ENCODE data around the gene GH2. TPM values are rescaled to one million over a fixed set of nuclear protein-coding genes. Genes with fewer than 3 reads are reported as not detected.

Gene GH2
- total RNA-seq, 2 donors from 2014 or later, result not detected

- intact Hi-C loops (cut with DNase I), result no loop called here
Observed at GRCh38 chr17:63842173-63842539, 39.6 kb downstream of the GH2 start.

GRCh38 chr17:63841350-63842172 lies 40.2 kb downstream of the GH2 start:
- Histone ChIP-seq H3K9ac (ENCODE audit: low read depth in 2 of 2, low read length in 2 of 2) (peak overlapping the region; percentile 98 to 99), H3K4me3 (peak overlapping the region; percentile 93), H3K4me1 (peaks cover 19% of the 10 kb centered on the region), H3K27ac (peak overlapping the region; percentile 92), H3K36me3 (no peaks in the 10 kb centered on the region), H3K27me3 (no peaks in the 10 kb centered on the region), H3K9me3 (no peaks in the 10 kb centered on the region)
- TF ChIP-seq, protein P1, sequence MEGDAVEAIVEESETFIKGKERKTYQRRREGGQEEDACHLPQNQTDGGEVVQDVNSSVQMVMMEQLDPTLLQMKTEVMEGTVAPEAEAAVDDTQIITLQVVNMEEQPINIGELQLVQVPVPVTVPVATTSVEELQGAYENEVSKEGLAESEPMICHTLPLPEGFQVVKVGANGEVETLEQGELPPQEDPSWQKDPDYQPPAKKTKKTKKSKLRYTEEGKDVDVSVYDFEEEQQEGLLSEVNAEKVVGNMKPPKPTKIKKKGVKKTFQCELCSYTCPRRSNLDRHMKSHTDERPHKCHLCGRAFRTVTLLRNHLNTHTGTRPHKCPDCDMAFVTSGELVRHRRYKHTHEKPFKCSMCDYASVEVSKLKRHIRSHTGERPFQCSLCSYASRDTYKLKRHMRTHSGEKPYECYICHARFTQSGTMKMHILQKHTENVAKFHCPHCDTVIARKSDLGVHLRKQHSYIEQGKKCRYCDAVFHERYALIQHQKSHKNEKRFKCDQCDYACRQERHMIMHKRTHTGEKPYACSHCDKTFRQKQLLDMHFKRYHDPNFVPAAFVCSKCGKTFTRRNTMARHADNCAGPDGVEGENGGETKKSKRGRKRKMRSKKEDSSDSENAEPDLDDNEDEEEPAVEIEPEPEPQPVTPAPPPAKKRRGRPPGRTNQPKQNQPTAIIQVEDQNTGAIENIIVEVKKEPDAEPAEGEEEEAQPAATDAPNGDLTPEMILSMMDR (IDR thresholded peaks at IDR 0.05), result no peak
- peak; percentile 70 for DNase-seq
- intact Hi-C loops (cut with DNase I), result no loop called here

More at GRCh38 chr17:63842173-63842539, 39.6 kb downstream of the GH2 start:
- Histone ChIP-seq H3K9me3 (no peaks in the 10 kb centered on the region), H3K27ac (peak overlapping the region; percentile 92), H3K27me3 (no peaks in the 10 kb centered on the region), H3K4me1 (peaks cover 19% of the 10 kb centered on the region), H3K36me3 (no peaks in the 10 kb centered on the region), H3K4me3 (peak overlapping the region; percentile 93), H3K9ac (ENCODE audit: low read depth in 2 of 2, low read length in 2 of 2) (peak overlapping the region; percentile 98 to 99)
- DNase-seq, result peak; percentile 53
- TF ChIP-seq, protein P1 (IDR thresholded peaks at IDR 0.05), result no peak

DNA sequence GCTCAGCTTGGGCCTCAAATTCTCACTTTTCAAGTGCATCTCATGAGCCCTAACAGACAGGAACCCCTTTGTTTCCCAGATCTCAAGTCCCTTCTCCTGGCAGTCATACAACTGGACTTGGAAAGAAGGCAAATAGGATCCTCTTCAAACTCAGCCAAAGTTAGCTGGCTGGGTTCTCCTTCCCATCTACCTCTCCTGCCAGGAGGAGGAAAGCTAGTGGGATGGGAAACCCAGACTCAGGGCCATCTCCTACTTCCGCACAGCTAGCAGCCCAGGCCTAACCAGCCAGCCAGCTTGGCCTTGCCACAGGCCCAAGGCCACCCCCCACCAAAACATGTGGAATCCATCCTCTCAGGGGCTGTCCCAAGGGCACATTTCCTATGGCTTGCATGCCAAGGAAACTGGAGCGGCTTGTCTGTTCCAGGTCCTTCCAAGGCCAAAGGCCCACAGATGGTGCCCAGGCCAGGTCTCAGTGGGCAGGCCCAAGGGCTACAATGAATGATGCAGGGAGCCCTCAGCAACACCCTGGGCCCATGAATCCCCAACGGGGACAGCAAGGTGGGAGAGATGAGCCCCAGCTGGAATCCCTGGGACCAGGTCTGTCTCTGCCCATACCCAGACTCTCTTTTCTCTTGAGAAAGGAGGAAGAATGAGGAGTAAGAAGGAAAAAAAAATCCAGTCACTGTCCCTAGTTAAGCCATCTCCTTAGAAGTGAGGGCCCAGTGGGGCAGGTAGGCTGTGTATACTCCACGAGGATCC lies 41.0 kb downstream of the GH2 start:
- Histone ChIP-seq H3K4me1 (peaks cover 19% of the 10 kb centered on the region), H3K27ac (peak overlapping the region; percentile 92), H3K9ac (ENCODE audit: low read depth in 2 of 2, low read length in 2 of 2) (peak overlapping the region; percentile 98 to 99), H3K27me3 (no peaks in the 10 kb centered on the region), H3K9me3 (no peaks in the 10 kb centered on the region), H3K4me3 (peak overlapping the region; percentile 93), H3K36me3 (no peaks in the 10 kb centered on the region)
- intact Hi-C loops (cut with DNase I), result no loop called here
- no peak for DNase-seq
- TF ChIP-seq, protein P1 (IDR thresholded peaks at IDR 0.05), result no peak

DNA sequence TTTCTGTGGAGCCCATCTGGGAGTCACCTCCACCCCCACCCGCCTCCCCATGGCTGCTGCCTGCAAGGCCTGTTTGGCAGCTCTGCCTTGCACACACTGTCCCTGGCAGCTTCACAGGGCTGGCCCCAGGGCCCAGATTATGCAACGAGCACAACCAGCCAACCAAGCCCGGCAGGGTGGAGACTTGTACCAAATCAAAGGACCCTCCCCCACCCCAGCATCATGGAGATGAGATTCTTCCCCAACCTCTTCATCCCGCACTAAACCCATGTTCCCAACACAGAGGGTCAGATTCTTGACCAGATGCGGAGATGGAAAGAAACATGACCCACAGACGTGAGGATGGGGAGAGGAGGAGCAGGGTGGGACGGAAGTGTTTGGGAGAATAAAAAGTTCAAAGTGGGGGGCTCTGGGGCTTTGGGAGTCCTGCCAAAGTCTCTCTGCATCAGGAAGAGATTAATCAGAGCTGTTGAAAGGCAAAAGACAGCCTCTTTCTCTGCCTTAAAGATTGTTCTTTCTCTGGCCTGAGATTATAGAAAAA lies 43.0 kb downstream of the GH2 start:
- no peaks in the 10 kb centered on the region for H3K27me3 ChIP-seq
- TF ChIP-seq, protein P1 (IDR thresholded peaks at IDR 0.05), result no peak
- no peaks in the 10 kb centered on the region for H3K9me3 ChIP-seq
- H3K27ac ChIP-seq, result peak overlapping the region; percentile 30
- peaks cover 19% of the 10 kb centered on the region for H3K4me1 ChIP-seq
- peak; percentile 72 for DNase-seq
- H3K9ac ChIP-seq (ENCODE audit: low read depth in 2 of 2, low read length in 2 of 2), result peak overlapping the region; percentile 28 to 59
- H3K36me3 ChIP-seq, result peaks cover 4% of the 10 kb centered on the region
- no peak overlapping the region for H3K4me3 ChIP-seq
- intact Hi-C loops (cut with DNase I), result loop anchor here (10.0 kb wide), 1 partner anchor 214 kb away; the partner anchor contains the start of gene MAP3K3

GRCh38 chr17:63837962-63838600 lies 43.7 kb downstream of the GH2 start:
- H3K27ac ChIP-seq, result no peak overlapping the region
- intact Hi-C loops (cut with DNase I), result loop anchor here (10.0 kb wide), 1 partner anchor 213 kb away; the partner anchor contains the start of gene MAP3K3
- peaks cover 19% of the 10 kb centered on the region for H3K4me1 ChIP-seq
- no peak for DNase-seq
- H3K27me3 ChIP-seq, result no peaks in the 10 kb centered on the region
- H3K9me3 ChIP-seq, result no peaks in the 10 kb centered on the region
- H3K4me3 ChIP-seq, result no peak overlapping the region
- TF ChIP-seq, protein P1 (IDR thresholded peaks at IDR 0.05), result no peak
- H3K9ac ChIP-seq (ENCODE audit: low read depth in 2 of 2, low read length in 2 of 2), result peak overlapping the region in 1 of 2 donors; percentile 59
- peaks cover 6% of the 10 kb centered on the region for H3K36me3 ChIP-seq
